Measurements from ENCODE around the gene TAX1BP1. TPM values are rescaled to one million over a fixed set of nuclear protein-coding genes. Genes with fewer than 3 reads are reported as not detected.
A peak's percentile ranks its signal among the peaks of the same experiment; 100 is the strongest.

Gene TAX1BP1
- total RNA-seq, 1 donor from 2014 or later: 184 TPM

DNA sequence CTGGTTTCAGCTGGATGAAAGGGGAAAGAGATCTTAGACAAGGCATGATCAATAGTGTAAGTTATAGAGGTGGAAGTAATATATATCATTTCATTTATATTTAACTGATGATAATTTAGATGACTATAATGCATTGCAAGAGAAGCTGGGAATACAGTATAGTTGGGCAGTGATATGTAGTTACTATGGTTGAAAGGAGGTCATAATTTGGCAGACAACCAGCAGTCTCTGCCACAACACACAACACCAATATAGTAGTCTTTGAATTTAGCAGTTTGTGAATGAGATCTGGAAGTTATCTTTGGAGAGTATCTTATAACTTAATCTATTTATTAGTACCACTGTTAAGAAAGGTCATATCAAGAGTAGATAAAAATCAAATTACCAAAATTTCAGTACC lies 39.9 kb downstream of the TAX1BP1 start:
- intact Hi-C loops (cut with micrococcal nuclease): no loop called here
- no peaks in the 10 kb centered on the region for H3K27me3 ChIP-seq (ENCODE audit: low read depth)
- no peak overlapping the region for H3K4me3 ChIP-seq
- peaks cover under 1% of the 10 kb centered on the region for H3K36me3 ChIP-seq
- DNase-seq: no peak
- no peaks in the 10 kb centered on the region for H3K9me3 ChIP-seq (replicated peaks)
- TF ChIP-seq, protein P1, sequence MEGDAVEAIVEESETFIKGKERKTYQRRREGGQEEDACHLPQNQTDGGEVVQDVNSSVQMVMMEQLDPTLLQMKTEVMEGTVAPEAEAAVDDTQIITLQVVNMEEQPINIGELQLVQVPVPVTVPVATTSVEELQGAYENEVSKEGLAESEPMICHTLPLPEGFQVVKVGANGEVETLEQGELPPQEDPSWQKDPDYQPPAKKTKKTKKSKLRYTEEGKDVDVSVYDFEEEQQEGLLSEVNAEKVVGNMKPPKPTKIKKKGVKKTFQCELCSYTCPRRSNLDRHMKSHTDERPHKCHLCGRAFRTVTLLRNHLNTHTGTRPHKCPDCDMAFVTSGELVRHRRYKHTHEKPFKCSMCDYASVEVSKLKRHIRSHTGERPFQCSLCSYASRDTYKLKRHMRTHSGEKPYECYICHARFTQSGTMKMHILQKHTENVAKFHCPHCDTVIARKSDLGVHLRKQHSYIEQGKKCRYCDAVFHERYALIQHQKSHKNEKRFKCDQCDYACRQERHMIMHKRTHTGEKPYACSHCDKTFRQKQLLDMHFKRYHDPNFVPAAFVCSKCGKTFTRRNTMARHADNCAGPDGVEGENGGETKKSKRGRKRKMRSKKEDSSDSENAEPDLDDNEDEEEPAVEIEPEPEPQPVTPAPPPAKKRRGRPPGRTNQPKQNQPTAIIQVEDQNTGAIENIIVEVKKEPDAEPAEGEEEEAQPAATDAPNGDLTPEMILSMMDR (IDR thresholded peaks at IDR 0.05; ENCODE audit: borderline replicate concordance): no peak
- no peak overlapping the region for H3K27ac ChIP-seq (replicated peaks)
- peaks cover 61% of the 10 kb centered on the region for H3K4me1 ChIP-seq

DNA sequence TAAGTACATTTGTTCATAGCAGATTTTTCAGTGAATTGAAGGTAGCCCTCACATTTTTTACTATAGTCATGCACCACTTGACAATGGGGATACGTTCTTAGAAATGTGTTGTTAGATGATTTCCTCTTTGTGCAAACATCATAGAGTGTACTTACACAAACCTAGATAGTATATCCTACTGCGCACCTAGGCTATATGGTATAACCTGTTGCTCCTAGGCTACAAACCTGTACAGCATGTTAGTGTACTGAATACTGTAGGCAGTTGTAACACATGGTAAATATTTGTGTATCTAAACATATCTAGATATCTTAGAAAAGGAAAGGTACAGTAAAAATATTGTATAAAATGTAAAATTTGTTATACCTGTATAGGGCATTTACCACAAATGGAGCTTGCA lies 41.2 kb downstream of the TAX1BP1 start:
- Histone ChIP-seq H3K9me3 (replicated peaks) (no peaks in the 10 kb centered on the region), H3K4me3 (no peak overlapping the region), H3K27me3 (ENCODE audit: low read depth) (no peaks in the 10 kb centered on the region), H3K4me1 (peaks cover 52% of the 10 kb centered on the region), H3K36me3 (peaks cover 13% of the 10 kb centered on the region), H3K27ac (replicated peaks) (no peak overlapping the region)
- intact Hi-C loops (cut with micrococcal nuclease): no loop called here
- TF ChIP-seq, protein P1 (IDR thresholded peaks at IDR 0.05; ENCODE audit: borderline replicate concordance): no peak
- no peak for DNase-seq

DNA sequence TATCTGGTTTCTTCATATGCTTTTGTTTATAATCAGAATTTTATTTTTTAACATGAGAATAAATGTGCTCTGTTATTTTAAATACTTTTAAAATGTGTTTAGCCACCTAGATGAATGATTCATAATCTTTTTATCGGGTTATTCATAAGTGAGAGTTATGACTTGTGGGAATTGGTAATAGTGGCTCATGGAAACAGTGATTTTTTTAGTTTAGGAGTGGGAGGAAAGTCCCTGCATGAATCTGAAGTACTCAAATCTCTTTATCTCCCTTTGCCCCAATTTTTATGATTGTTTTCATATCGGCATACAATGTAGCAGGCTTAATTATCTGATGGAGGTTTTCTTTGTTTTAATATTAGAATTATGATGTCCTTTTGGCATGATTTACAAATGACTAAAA lies 42.9 kb downstream of the TAX1BP1 start:
- Histone ChIP-seq H3K27ac (replicated peaks) (no peak overlapping the region), H3K4me3 (no peak overlapping the region), H3K9me3 (replicated peaks) (no peaks in the 10 kb centered on the region), H3K4me1 (peaks cover 37% of the 10 kb centered on the region), H3K36me3 (peaks cover 30% of the 10 kb centered on the region), H3K27me3 (ENCODE audit: low read depth) (no peaks in the 10 kb centered on the region)
- TF ChIP-seq, protein P1 (IDR thresholded peaks at IDR 0.05; ENCODE audit: borderline replicate concordance): no peak
- DNase-seq: no peak
- intact Hi-C loops (cut with micrococcal nuclease): no loop called here

DNA sequence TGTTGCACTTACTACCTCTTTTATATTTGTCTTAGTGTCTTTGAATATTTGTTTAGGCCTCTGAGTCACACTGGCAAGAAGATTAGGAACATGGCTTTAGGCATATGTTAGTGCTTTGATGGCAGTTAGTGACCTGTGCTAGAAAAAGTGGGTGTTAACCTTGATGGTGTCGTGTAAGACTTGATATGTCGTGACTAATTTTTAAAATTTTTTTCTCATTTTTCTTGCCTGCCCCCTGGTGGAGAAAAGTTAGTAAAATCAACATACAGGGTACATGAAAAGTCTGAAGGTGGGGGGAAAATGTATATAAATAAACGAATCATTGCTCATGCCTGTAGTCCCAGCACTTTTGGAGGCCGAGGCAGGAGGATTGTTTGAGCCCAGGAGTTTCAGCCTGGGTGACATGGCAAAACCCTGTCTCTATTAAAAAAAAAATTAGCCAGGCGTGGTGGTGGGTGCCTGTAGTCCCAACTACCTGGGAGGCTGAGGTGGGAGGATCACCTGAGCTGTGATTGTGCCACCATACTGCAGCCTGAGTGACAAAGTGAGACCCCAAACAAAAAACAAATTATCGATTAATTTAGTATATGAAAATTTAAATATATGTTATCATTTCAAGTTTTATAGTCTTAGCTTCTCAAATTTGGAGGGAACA lies 44.6 kb downstream of the TAX1BP1 start:
- no peak overlapping the region for H3K27ac ChIP-seq (replicated peaks)
- intact Hi-C loops (cut with micrococcal nuclease): no loop called here
- H3K4me1 ChIP-seq: peaks cover 31% of the 10 kb centered on the region
- DNase-seq: no peak
- peaks cover 43% of the 10 kb centered on the region for H3K36me3 ChIP-seq
- TF ChIP-seq, protein P1 (IDR thresholded peaks at IDR 0.05; ENCODE audit: borderline replicate concordance): peak; percentile 62
- H3K27me3 ChIP-seq (ENCODE audit: low read depth): no peaks in the 10 kb centered on the region
- H3K4me3 ChIP-seq: no peak overlapping the region
- no peaks in the 10 kb centered on the region for H3K9me3 ChIP-seq (replicated peaks)

DNA sequence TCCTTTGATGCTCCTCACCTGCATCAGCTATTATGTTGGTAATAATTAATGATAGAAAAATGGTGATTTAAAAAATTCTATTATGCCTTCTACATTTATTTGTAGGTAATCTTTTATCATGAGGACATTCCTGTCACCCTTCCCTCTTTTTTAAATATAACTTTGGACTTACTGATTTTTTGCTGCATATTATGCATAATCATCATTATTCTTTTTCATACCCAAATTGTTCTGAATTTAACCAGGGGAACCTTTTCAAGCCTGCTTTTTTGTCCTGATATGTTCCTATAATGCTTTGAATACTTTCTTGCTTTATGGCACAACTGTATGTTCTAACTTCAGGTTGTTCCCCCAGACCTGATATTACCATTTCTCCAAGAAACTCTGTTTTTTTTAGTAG lies 48.5 kb downstream of the TAX1BP1 start:
- no peak for DNase-seq
- H3K27ac ChIP-seq (replicated peaks): no peak overlapping the region
- no peaks in the 10 kb centered on the region for H3K27me3 ChIP-seq (ENCODE audit: low read depth)
- H3K36me3 ChIP-seq: peaks cover 62% of the 10 kb centered on the region
- no peak overlapping the region for H3K4me3 ChIP-seq
- TF ChIP-seq, protein P1 (IDR thresholded peaks at IDR 0.05; ENCODE audit: borderline replicate concordance): no peak
- no peaks in the 10 kb centered on the region for H3K9me3 ChIP-seq (replicated peaks)
- intact Hi-C loops (cut with micrococcal nuclease): no loop called here
- H3K4me1 ChIP-seq: peaks cover 9% of the 10 kb centered on the region
